ENCODE data around the gene AKAP6.

The AKAP6 gene

DNA sequence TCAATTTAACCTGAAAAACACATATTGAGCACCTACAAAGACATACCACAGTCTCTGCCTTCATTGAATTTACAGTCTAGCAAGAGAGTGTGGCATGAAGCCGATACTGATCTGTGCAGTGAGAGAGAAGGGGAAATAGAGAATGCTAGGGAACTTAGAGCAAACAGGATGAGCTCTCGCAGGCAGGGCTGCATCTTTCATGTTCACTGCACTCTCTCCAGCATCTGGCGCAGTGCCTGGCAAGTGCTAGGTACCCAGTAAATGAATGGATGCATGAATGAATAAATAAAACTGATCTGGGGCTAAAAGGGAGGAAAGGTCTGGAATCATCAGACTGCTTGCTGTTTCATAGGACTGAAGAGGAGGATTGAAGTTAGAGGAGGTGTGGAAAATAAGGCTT is 353.1 kb downstream of the AKAP6 start:
- DNase-seq: no peak

DNA sequence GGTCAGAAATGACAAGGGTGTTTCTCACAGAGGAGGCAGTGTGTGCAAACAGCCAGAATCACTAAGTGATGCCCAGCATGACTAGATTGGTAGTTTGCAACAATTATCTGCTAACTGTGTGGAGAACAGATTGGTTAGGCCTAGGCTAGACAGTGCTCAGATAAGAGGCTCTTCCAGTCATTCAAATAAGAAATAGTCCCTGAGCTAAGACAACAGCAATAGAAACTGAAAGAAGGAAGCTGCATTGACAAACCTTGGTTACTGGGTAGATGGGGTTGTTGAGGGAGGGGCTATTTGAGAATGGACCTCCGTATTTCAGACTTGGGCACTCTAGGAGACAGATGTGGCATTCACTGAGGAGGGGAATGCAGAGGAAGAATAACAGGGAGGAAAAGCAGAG is 354.6 kb downstream of the AKAP6 start:
- no peak for DNase-seq

DNA sequence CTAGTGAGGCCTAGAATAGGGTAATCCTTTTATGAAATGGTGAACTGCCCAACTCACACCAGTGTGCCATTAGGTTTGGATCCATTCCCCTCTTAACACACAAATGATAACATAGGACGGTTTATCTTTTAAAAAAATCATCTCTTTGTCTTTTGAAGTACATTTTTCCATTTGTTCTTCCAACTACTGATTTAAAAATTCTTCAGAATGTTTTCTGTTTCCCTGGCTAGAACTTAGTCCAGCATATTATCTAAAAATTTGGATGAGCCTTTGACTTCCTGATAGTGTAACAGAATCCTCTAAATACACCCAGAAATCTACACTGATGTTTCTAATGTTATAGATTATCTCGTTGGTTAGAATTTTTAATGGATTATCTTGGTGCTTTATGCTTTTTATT is 359.8 kb downstream of the AKAP6 start:
- DNase-seq: no peak

DNA sequence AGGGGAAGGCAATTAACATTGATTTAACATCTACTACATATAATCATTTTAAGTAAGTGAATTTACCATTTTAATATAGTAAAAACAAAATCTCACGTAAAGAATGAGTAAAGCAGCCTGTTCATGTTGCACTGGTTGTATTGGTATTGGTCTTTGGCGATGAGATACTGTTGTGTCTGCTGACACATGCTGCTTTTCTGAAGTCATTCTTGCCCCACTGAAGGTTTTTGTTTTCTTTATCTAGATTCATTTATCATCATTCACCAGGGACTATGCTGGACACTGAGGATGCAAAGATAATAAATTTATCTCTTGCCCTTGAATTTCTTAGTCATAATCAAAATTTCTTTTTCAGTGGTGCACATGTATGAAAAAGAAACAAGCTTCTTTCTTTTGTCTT is 363.3 kb downstream of the AKAP6 start:
- no peak for DNase-seq

DNA sequence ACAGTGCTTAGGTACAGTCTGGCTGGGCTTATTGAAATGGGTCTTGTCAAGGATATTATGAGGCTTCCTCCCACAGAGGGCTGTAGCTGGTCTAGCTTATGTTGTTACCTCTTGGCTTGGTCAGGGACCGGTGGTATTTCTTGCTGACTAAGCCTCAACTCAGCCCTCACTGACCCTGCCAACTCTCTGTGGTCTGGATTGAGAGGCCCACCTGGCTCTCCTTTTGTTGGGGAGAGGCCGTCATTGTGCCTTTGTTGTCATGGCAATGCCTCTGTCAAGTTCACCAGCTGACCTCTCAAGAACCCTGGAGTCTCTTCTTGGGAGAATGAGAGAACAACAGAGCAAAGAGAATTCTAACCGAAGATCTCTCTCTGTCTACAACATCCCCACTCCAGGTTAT is 364.0 kb downstream of the AKAP6 start:
- DNase-seq: no peak

DNA sequence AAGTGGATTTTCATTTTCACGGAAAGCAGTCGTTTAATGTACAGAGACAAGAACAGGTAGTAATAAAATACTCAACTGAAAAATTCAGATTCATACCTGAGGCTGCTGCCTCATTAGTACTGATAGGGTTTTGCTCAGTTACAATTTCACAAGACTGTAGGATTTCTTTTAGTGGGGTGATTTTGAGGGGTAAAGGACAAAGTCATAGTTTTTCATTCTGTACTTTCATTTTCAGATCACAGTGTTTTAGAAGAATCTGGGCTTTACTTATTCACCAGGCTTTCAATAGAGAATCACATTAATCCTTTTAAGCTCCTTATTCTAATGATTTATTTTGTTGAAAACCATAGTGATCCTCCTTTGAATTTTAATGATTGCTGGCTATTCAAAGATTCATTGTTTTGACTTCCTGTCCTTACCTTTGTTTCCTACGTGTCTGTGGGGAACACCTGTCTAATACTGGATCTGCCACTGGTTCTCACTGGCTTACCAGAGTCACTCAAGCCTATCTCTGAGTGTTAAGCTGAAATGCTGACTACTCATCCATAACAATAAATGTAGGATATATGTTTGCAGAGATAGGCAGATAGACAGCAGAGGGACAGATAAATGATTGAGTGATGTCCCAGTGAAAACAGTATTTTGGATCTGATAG is 365.8 kb downstream of the AKAP6 start:
- no peak for DNase-seq

DNA sequence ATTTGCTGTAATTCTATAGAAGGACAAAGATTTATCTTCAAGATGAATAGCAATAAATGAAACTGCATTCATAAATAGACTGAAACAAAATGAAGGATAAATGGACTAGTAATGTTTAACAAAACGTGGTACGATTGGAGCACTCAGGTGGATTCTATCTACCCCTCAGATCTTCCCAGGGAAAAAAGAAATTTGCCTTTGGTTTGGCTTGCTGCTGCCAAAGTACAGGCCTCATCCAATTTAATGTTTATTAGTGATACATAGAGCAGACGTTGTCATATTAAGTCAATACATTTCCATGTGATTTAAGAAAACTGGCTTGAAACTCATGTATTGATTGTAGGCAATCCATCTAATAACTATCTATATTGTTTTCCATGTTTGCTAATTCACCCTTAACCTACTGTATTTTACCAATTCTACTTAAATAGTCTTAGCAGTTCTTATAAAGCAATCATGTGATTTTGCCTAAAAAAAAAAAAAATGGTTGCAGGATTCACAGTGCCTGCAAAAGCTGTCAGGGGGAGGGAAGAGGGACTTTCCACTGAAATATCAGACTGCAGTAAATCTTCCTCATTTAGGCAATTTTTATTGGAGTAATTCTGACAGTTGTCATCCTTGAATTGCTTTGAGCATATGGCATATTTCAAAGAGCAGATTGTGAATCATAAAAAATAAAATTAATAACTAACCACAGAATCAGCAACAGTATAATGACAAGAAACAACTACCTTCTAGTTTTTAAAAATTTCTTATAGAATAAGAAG is 367.4 kb downstream of the AKAP6 start:
- DNase-seq: no peak

DNA sequence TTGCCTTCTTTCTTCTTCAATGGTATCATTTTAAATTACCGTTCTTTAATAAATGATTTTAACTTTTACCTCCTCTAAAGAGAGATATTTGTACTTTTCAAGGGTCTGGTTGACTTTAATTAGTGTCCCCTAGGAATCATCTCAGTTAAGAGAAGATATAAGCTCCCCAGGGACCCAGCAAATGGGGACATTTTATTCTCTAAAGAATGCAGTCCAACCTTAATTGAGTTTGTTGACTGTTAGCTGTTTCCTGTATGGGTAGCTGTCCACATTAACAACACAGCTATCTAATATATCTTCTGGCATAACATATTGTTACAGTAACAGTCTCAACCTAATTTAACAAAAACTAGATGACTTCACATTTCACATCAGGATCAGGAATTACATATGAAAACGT is 368.0 kb downstream of the AKAP6 start:
- no peak for DNase-seq

DNA sequence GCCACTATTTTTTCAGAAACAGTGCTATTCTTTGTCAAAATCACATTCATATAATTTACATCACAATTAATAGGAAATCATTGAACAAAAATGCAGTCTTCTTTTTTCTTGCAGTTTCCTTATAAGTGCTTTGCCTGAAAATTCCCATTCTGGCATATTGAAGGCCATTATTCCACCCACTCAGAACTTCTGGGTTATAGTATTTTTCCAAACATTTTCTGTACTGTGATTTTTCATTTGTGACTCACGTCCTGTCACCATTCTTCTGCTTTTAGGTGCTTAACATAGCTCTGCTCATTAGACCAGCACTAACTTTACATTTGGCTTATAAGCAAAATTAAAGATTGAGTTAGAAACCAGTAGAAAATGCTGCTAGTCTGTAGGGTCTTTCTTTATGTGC is 368.6 kb downstream of the AKAP6 start:
- no peak for DNase-seq

DNA sequence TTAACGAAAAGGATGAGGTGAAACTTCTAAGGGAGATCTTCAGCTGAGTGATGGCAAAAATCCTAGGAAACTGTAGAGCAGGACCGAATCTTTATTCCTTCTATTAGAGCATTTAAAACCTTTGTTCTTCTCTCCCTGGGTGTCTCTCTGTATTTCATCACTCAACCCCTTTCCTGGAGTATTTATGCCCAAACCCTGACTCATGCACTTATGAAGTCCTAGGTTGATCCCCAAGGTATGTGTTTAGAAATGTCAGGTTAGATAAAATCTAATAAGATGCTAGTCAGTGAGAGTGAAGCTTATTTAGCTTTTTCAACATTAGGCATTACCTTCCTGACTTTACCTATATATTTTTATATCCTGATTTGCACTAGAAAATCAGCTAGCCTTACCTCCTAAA is 369.7 kb downstream of the AKAP6 start:
- no peak for DNase-seq

DNA sequence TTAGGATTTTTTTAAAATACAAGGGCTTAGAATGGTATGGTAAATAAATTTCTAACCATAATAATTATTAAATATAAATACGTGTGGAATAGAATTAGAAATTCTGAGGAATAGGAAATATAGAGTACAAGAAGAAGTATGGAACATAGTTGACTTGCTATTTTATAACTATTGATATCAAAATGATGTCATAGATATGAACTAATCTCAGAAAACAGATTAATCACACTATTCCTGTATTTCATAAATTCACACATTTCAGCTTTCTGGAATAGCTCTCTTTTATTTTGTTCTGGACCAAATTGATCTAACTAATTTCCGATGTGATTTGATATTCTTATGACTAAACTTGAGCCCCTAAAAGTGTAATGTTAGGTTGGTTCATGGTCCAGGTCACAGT is 372.4 kb downstream of the AKAP6 start:
- DNase-seq: no peak

DNA sequence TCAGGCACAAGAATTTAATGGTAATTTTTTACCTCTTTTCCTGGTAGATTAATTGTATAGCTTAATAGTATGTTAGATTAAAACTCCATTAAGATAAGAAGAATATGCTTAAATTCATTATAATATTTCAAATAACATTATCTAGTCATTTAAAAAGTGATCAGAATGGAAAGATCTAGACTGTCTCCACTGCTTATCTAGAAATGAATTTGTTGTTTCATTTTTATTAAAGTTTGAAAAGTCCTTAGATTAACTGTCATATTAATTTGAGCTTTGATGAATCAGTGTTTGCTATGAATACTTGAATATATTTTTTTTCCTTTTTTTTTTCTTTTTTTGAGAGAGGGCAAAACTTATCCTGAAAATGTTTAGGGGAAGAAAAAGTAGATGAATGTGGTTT is 373.0 kb downstream of the AKAP6 start:
- no peak for DNase-seq

DNA sequence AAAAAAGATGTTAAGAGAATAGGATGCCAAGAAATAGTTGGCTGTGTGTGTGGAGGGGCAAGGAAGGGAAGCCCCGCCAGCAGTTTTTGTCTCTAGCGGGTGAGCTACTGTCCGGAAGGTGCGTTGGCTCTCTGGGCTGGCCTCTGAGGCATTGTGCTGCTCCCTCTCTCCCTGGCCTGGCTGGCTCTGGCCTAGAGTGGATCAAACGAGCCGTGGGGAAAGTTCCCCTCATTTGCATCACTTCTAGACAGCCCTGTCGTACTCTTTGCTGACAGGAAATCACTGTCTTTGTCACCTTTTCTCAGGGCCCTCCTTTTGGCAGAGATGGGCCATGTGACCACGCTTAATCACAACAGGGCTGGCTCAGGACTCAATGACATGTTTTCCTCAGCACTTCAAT is 373.5 kb downstream of the AKAP6 start:
- peak; percentile 1 for DNase-seq

DNA sequence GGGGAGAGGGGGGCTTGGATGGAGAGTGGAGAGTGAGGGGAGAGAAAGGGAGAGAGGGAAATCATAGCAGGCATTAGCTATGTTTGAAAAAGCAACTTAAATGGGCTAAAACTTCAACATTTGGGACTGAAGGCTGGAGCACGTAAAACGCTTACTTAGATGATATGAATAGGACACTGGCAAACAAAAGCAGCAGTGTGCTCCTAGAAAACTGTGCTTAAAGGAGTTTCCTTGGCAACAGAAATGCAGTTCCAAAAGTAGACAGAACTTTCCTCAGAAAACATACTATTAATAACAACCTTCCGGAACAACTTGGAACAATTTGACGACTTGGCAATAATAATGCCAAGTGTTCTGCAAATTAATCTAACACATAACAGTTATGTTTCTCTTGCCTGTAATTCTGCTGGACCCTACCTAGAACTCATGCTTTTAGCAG is 374.1 kb downstream of the AKAP6 start:
- DNase-seq: no peak

DNA sequence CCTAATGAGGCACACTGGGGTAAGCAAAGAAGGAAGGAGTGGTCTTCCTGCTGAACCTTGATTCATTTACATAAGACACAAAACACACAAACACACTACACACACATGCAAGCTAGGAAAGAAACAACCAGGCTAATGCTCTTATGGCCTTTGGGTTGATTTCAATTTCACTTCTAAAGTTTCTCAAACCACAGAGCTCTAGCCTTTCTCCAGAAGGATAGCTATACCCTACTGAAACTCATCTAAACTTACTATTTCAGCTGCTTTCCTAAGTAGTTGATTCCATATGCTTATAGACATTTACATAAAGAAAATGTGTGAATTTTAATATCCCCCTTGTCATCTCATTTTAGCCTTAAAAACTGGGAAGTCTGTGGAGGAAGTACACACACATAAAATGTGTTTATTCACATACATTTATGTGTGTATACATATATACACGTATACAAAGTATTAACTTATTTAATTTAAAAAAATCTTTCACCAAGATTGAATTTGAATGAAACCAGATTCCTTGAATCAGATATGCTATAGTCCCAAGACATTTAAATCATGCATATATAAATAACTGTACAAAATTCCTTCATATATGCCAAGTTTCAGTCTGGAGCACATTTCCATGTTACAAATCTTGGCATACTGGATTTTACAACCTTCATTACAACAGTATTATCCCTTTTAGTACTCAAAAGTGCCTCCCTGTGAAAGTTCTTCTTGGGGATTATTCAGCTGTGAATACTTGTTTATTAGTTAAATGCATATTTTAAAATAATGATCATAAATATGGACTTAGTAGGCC is 377.8 kb downstream of the AKAP6 start:
- no peak for DNase-seq

DNA sequence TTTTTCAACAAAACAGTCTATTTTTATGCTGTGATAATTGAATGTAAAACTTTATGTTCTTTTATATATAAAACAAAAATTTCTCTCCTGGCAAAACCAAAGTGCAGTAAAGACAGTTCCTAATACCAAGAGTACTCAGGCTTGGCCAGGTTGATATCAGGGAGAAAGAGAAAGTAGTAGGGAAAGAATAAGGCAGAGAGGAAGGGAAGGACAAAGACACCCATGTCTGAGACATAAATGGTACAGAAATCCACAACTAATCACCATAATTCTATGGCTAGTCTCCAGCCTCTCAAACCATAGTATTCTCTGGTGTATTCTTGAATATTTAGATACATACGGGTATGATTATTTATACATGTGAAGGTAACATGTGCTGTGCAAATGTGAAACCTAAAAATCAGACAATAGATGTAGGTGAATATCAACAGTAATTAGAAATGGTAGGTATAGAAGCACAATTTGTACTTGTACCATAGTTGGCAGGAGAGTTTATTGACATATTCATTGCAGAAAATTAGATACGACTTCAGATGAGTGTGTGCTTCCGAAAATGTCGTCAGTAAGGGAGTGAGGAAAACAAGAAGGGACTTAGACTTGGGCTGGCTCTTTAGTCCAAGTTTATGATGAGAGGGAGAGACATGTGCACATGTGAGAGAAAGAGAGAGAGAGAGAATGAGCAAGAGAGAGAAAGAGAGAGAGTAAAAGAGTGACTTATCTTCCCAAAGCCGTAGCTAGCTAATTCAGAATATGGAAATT is 378.8 kb downstream of the AKAP6 start:
- no peak for DNase-seq

DNA sequence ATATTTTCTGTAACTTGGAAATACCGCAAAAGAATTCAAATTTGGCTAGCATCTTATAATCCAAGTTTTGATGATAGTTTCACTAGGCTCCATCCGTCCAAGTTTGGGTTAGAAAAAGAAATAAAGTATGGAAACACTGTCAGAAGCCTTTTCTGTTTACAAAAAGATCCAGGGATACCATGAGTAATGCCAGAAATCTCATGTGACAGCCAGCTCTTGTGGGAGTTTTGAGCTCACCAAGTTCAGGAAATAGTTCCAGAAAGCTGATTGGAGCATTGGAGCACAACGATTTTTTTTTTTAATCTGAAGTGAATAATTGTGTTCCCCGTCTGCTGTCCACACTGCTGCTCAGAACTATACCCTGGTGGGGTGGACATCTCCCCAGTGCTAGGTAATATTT is 379.9 kb downstream of the AKAP6 start:
- no peak for DNase-seq

DNA sequence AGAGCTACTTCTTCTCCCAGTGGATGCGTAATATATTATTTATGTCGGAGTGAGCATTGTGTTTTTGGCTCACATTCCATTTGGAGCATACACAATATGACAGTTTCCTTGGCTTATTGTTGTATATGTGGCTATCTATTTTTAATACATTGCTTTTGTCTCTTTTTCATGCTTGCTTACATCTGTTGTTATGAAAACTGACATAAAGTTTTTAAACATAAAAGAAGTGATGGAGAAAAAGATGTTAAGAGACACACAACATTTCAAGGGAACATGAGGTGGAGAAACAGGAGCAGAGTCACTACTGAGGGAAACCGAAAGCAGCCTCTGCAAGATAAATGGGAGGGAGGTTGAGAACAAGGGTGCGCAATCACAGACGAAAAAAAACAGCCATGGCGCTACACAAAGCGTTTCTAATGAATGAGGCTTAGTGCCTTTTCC is 381.2 kb downstream of the AKAP6 start:
- no peak for DNase-seq

DNA sequence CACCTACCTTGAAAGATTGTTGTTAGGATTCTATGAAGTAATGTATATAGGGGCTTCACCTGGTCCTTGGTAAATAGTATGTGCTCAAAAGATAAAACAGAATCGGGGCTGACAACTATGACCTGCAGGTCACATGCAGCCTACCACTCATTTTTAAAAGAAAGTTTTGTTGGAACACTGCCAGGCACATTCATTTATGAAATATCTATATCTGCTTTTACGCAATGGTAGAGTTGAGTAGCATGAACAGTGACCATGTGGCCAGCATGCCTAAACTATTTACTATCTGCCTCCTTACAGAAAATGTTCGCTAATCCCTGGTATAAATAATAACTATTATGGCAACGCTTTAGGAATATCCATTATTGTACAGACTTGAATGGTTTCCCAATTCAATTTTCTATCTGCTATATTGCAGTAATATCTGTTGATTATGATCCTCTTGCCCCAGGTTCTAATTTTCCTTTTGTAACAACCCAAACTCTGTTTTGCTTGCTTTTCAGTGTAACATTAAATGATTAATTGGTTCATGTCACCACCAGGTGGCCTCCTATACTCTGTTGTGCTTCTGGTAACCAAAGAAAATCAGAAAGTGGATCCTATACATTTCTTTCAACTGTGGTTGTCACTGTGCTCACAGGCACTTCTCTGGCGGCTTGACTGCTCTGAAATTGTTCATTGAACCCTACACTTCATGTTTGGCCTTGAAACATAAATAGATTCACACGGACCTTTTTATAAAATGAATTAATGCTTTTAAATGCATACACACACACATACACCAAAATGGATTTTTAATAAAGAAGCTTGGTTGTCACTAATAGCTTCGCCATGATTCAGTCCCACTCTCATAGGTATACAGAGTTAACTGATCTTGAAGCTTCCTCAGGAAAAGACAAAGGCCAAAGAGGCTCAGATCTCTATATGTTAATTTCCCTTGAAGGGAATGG is 381.9 kb downstream of the AKAP6 start:
- peak; percentile 26 for DNase-seq

DNA sequence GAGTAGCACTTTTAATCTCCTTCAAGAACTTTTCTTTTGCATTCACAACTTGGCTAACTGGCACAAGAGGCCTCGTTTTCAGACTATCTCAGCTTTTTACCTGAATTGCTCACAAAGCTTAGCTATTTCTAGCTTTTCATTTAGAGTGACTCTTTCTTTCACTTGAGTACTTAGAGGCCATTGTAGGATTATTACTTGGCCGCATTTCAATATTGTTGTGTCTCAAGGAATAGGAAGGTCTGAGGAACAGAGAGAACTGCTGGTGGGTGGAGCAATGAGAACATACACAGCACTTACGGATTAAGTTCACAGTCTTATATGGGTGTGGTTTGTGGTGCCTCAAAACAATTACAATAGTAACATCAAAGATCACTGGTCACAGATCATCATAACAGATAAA is 384.8 kb downstream of the AKAP6 start:
- DNase-seq: no peak

DNA sequence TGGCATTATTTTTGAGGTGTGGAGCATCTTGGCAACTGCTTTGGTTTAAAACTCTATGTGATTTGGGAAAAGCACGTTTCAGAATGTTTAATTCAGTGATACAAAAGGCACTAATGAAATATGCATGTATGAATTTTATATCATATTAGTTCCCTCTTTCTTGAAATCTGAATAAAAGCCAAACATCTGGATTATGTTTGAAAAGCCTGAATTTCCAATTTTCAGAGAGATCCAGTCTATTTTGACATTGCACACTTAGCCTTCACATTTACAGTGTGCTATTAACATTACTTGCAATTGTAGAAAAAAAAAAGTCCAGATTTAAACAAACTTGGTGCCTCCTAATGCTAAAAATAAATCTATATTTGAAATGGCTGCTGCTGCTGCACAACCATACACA is 390.5 kb downstream of the AKAP6 start:
- no peak for DNase-seq

DNA sequence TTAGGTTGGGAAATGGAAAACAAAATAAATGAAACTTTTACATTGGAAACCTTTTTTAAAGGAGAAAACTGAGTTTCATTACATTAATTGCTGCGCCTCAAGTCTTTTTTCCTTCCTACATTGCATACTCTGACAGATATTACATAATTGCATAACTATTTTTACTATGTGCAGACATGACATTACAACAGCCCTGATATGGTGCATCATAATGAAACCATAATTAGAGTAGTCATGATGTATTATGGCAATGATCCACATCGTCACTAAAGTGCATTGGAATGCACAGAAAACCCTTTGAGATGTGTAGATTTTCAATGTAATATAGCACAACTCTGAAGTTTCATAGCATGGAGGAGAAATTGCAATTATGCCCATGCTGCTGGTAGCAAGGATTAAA is 391.8 kb downstream of the AKAP6 start:
- DNase-seq: no peak

Data from activated CD4-positive, alpha-beta T cell treated with anti-CD3 and anti-CD28 coated beads, Interleukin-2, amount 50 U/mL, for 16 hours (primary cell).